HG03342 (cell line): ENCODE results near the gene CECR2.
"Not testable (repeated sequence)": the region's sequence is repeated elsewhere in the genome, so short reads cannot be mapped to it uniquely, and the experiment has no call there.

Experiments used
- ATAC-seq: cut with Tn5 transposase; IDR thresholded peaks from one replicate; pipeline ENCODE4 v1.9.1; 2021; ENCODE audit warnings: mild to moderate bottlenecking, moderate library complexity; ENCODE audit not compliant: unreplicated experiment

CECR2 gene

GRCh38 chr22:17493419-17493981 is 124.2 kb downstream of the CECR2 start:
- ATAC-seq, result no peak

GRCh38 chr22:17496841-17497240 is 127.6 kb downstream of the CECR2 start:
- no peak for ATAC-seq

- no peak for ATAC-seq
These were observed 132.5 kb downstream of the CECR2 start for GRCh38 chr22:17501679-17502285.

- no peak for ATAC-seq
These were observed 138.8 kb downstream of the CECR2 start for GRCh38 chr22:17508110-17508509.

- ATAC-seq, result no peak
These were observed 143.7 kb downstream of the CECR2 start for GRCh38 chr22:17512960-17513359.

- ATAC-seq, result no peak
These were observed 144.4 kb downstream of the CECR2 start for GRCh38 chr22:17513612-17514011.

- no peak for ATAC-seq
These were observed 144.8 kb downstream of the CECR2 start for GRCh38 chr22:17514084-17514483.

- no peak for ATAC-seq
These were observed 149.1 kb downstream of the CECR2 start for GRCh38 chr22:17518406-17518805.

GRCh38 chr22:17521971-17522370 is 152.7 kb downstream of the CECR2 start:
- ATAC-seq, result not testable (repeated sequence)

GRCh38 chr22:17523925-17524324 is 154.7 kb downstream of the CECR2 start:
- no peak for ATAC-seq

- no peak for ATAC-seq
These were observed 167.0 kb downstream of the CECR2 start for GRCh38 chr22:17536269-17536668.

GRCh38 chr22:17537155-17537554 is 167.9 kb downstream of the CECR2 start:
- ATAC-seq, result no peak

- no peak for ATAC-seq
These were observed 171.2 kb downstream of the CECR2 start for GRCh38 chr22:17540481-17540880.

- ATAC-seq, result no peak
These were observed 172.2 kb downstream of the CECR2 start for GRCh38 chr22:17541476-17541875.

- no peak for ATAC-seq
These were observed 173.2 kb downstream of the CECR2 start for GRCh38 chr22:17542452-17542851.

- ATAC-seq, result no peak
These were observed 178.9 kb downstream of the CECR2 start for GRCh38 chr22:17548010-17548755.

GRCh38 chr22:17548756-17549035 is 179.4 kb downstream of the CECR2 start:
- no peak for ATAC-seq

- no peak for ATAC-seq
These were observed 179.9 kb downstream of the CECR2 start for GRCh38 chr22:17549183-17549582.

- no peak for ATAC-seq
These were observed 180.4 kb downstream of the CECR2 start for GRCh38 chr22:17549655-17550054.

- no peak for ATAC-seq
These were observed 183.5 kb downstream of the CECR2 start for GRCh38 chr22:17552737-17553136.

GRCh38 chr22:17554814-17555213 is 185.6 kb downstream of the CECR2 start:
- ATAC-seq, result no peak

GRCh38 chr22:17559188-17559587 is 189.9 kb downstream of the CECR2 start:
- ATAC-seq, result no peak
